Activated B cell treated with CpG ODN at 0.5 μM for 24 hours (primary cell): ENCODE results near the gene SH2D4B. TPM values are rescaled to one million over a fixed set of nuclear protein-coding genes. Genes with fewer than 3 reads are reported as not detected.

Experiments used
- ATAC-seq: fragments of 200-7000 bp; cut with Tn5 transposase; one replicate; pipeline ENCODE4 v1.10.0; 2021; ENCODE audit warnings: low read depth, mild to moderate bottlenecking, moderate library complexity
- CTCF ChIA-PET: fragments of 350-600 bp; sonication (Branson Sonifier 250); formaldehyde crosslinking; loops from one replicate; lab custom pipeline; 2021; ENCODE audit warnings: antibody characterized with exemption; lab: Charles Lee
- POLR2A ChIA-PET: fragments of 350-600 bp; sonication (Branson Sonifier 250); formaldehyde crosslinking; loops from one replicate; lab custom pipeline; 2021; ENCODE audit warnings: antibody characterized with exemption; lab: Charles Lee
- DNase-seq: peaks from one replicate; pipeline ENCODE4 v3.0.0; 2022
- H3K27ac Mint-ChIP-seq: one replicate; pipeline ENCODE4 v1.8.0; 2020; ENCODE audit warnings: mixed read lengths
- H3K27me3 Mint-ChIP-seq: one replicate; pipeline ENCODE4 v1.8.0; 2021; ENCODE audit warnings: mixed read lengths
- H3K36me3 Mint-ChIP-seq: one replicate; pipeline ENCODE4 v1.8.0; 2021; ENCODE audit warnings: low read depth, mixed read lengths
- H3K4me1 Mint-ChIP-seq: one replicate; pipeline ENCODE4 v1.8.0; 2021; ENCODE audit warnings: mixed read lengths
- H3K4me3 Mint-ChIP-seq: one replicate; pipeline ENCODE4 v1.8.0; 2020; ENCODE audit warnings: mild to moderate bottlenecking, mixed read lengths
- H3K9me3 Mint-ChIP-seq: one replicate; pipeline ENCODE4 v1.8.0; 2020; ENCODE audit warnings: mixed read lengths
- CTCF ChIP-seq: fragments of 200-600 bp; IDR thresholded peaks from one replicate; pipeline ENCODE4 v1.8.0; 2022; ENCODE audit warnings: antibody characterized with exemption, mild to moderate bottlenecking
- intact Hi-C: fragments of 100-400 bp; cut with micrococcal nuclease; formaldehyde crosslinking; loops from one replicate; pipeline ENCODE4 v1.15.1; 2024
- total RNA-seq: library from RNA; stranded (reverse); gene quantifications from 2 replicates; pipeline ENCODE4 v1.2.3, GENCODE V29; 2022

Gene SH2D4B
- total RNA-seq, 1 donor from 2014 or later: not detected

- DNase-seq (peak; percentile 44), ATAC-seq (peak; percentile 58)
- H3K4me3 Mint-ChIP-seq: peak overlapping the region; percentile 46
- POLR2A ChIA-PET: interaction anchor here (0.7 kb wide), 1 partner anchor 50 kb away, joined by 3 read pairs; no protein-coding TSS in a partner anchor
- H3K27me3 Mint-ChIP-seq: no peaks in the 10 kb centered on the region
- CTCF ChIA-PET: interaction anchor here (0.9 to 1.7 kb wide), 2 partner anchors 34 to 156 kb away, joined by 3 read pairs; no protein-coding TSS in a partner anchor
- peaks cover 1% of the 10 kb centered on the region for H3K36me3 Mint-ChIP-seq
- H3K9me3 Mint-ChIP-seq: no peaks in the 10 kb centered on the region
- intact Hi-C loops: loop anchor here (2.0 to 10.0 kb wide), 3 partner anchors 59 to 605 kb away; no protein-coding TSS in a partner anchor
- peaks cover 53% of the 10 kb centered on the region for H3K4me1 Mint-ChIP-seq
- peak overlapping the region; percentile 87 for H3K27ac Mint-ChIP-seq
- no peak for TF ChIP-seq CTCF
These were observed 1.8 kb downstream of the SH2D4B start for GRCh38 chr10:80539421-80540031.

- CTCF ChIA-PET: interaction anchor here (0.9 to 1.7 kb wide), 2 partner anchors 35 to 157 kb away, joined by 3 read pairs; no protein-coding TSS in a partner anchor
- Mint-ChIP-seq H3K36me3 (peaks cover 1% of the 10 kb centered on the region), H3K27ac (peak overlapping the region; percentile 87), H3K4me3 (peak overlapping the region; percentile 46), H3K4me1 (peaks cover 53% of the 10 kb centered on the region), H3K9me3 (no peaks in the 10 kb centered on the region), H3K27me3 (no peaks in the 10 kb centered on the region)
- POLR2A ChIA-PET: interaction anchor here (0.7 to 1.3 kb wide), 2 partner anchors 40 to 50 kb away, joined by 3 read pairs; no protein-coding TSS in a partner anchor
- intact Hi-C loops: loop anchor here (2.0 kb wide), 2 partner anchors 59 to 159 kb away; no protein-coding TSS in a partner anchor
- no peak for ATAC-seq
- DNase-seq: no peak
- TF ChIP-seq CTCF: no peak
These were observed 2.4 kb downstream of the SH2D4B start for GRCh38 chr10:80540136-80540535.

GRCh38 chr10:80540618-80540980, 2.9 kb downstream of the SH2D4B start:
- intact Hi-C loops: loop anchor here (2.0 kb wide), 2 partner anchors 58 to 158 kb away; no protein-coding TSS in a partner anchor
- TF ChIP-seq CTCF: no peak
- ATAC-seq (no peak), DNase-seq (no peak)
- Mint-ChIP-seq H3K4me1 (peaks cover 50% of the 10 kb centered on the region), H3K27me3 (no peaks in the 10 kb centered on the region), H3K9me3 (no peaks in the 10 kb centered on the region), H3K36me3 (peaks cover 1% of the 10 kb centered on the region), H3K27ac (peak overlapping the region; percentile 87), H3K4me3 (peak overlapping the region; percentile 76)
- ChIA-PET CTCF (interaction anchor here (0.9 to 1.7 kb wide), 3 partner anchors 35 to 158 kb away, joined by 3 to 4 read pairs (median 3); no protein-coding TSS in a partner anchor), POLR2A (interaction anchor here (1.3 kb wide), 1 partner anchor 41 kb away, joined by 3 read pairs; no protein-coding TSS in a partner anchor)

GRCh38 chr10:80540981-80541750, 3.5 kb downstream of the SH2D4B start:
- Mint-ChIP-seq H3K4me3 (peak overlapping the region; percentile 76), H3K36me3 (peaks cover under 1% of the 10 kb centered on the region), H3K9me3 (no peaks in the 10 kb centered on the region), H3K27ac (peak overlapping the region; percentile 87), H3K4me1 (peaks cover 46% of the 10 kb centered on the region), H3K27me3 (no peaks in the 10 kb centered on the region)
- CTCF ChIA-PET: interaction anchor here (1.5 to 1.7 kb wide), 2 partner anchors 36 to 158 kb away, joined by 3 to 4 read pairs; no protein-coding TSS in a partner anchor
- peak; percentile 59 for ATAC-seq
- intact Hi-C loops: loop anchor here (2.0 kb wide), 2 partner anchors 58 to 158 kb away; no protein-coding TSS in a partner anchor
- TF ChIP-seq CTCF: no peak
- POLR2A ChIA-PET: interaction anchor here (0.6 to 1.3 kb wide), 2 partner anchors 16 to 41 kb away, joined by 3 to 14 read pairs; no protein-coding TSS in a partner anchor
- DNase-seq: no peak
